SU-DHL-6 (cell line): Measurements from ENCODE around the gene TTC39B.

Experiments
- EZH2phosphoT487 ChIP-seq: fragments of 200-600 bp; sonication (generic), shearing (Covaris generic); conservative IDR thresholded peaks from 2 replicates; pipeline ENCODE4 v1.6.1; 2018; ENCODE audit warnings: mild to moderate bottlenecking, antibody characterized with exemption, low read length, moderate library complexity, mixed read lengths
- TF ChIP-seq, protein P1 (sequence below): fragments of 200-600 bp; sonication (generic); IDR thresholded peaks from one replicate; pipeline ENCODE4 v1.5.1; 2017; ENCODE audit warnings: antibody characterized with exemption, mild to moderate bottlenecking, low read length, moderate library complexity; ENCODE audit not compliant: insufficient read depth, poor library complexity, severe bottlenecking

DNA sequence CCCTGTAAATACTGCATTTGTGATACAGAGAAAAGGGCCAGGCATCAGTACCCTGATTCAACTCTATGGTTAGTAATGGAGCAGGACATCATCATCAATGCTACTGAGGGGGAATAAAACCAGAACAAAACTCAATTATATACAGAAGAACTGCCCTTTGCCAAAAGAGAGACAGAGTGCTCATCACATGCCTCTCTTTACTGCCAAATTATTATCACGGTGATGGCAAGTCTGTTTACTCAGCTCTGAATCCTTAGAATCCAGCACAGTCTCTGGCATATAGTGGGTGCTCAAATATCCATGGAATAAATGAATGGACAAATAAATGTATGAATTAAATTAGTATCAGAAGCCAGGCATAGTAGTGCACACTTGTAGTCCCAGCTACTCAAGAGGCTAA lies 130.2 kb downstream of the TTC39B start:
- TF ChIP-seq, protein P1, sequence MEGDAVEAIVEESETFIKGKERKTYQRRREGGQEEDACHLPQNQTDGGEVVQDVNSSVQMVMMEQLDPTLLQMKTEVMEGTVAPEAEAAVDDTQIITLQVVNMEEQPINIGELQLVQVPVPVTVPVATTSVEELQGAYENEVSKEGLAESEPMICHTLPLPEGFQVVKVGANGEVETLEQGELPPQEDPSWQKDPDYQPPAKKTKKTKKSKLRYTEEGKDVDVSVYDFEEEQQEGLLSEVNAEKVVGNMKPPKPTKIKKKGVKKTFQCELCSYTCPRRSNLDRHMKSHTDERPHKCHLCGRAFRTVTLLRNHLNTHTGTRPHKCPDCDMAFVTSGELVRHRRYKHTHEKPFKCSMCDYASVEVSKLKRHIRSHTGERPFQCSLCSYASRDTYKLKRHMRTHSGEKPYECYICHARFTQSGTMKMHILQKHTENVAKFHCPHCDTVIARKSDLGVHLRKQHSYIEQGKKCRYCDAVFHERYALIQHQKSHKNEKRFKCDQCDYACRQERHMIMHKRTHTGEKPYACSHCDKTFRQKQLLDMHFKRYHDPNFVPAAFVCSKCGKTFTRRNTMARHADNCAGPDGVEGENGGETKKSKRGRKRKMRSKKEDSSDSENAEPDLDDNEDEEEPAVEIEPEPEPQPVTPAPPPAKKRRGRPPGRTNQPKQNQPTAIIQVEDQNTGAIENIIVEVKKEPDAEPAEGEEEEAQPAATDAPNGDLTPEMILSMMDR, result no peak
- no peak for TF ChIP-seq EZH2phosphoT487
